HL-60 (cell line): ENCODE measurements around the gene WDR93.

Experiments
- DNase-seq, 2 experiments: peaks; one replicate each; pipeline ENCODE4 v3.0.0-alpha.2; 2010 to 2020; ENCODE audit warnings: low read depth in 1 of 2, low spot score in 1 of 2
- H3K27ac ChIP-seq: fragments of 250-450 bp; sonication (Bioruptor Pico); replicated peaks from 2 replicates; pipeline ENCODE4 v1.5.1; 2020; ENCODE audit warnings: mild to moderate bottlenecking, moderate library complexity
- H3K27me3 ChIP-seq: fragments of 250-450 bp; sonication (Bioruptor Pico); 2 replicates; pipeline ENCODE4 v1.5.1; 2021; ENCODE audit warnings: mild to moderate bottlenecking, moderate library complexity; ENCODE audit not compliant: insufficient read depth, poor library complexity, severe bottlenecking
- H3K4me3 ChIP-seq: replicated peaks from 2 replicates; pipeline ENCODE4 v1.5.1; 2011; ENCODE audit warnings: mild to moderate bottlenecking, control low read depth, low read length; ENCODE audit not compliant: insufficient read depth
- CTCF ChIP-seq: IDR thresholded peaks from one replicate; pipeline ENCODE4 v1.5.1; 2011; ENCODE audit warnings: low read length, control low read depth, inconsistent platforms; ENCODE audit not compliant: insufficient read depth
- GABPA ChIP-seq: IDR thresholded peaks from 2 replicates; pipeline ENCODE4 v1.6.1; 2012; ENCODE audit warnings: low read depth
- POLR2AphosphoS5 ChIP-seq: IDR thresholded peaks from 2 replicates; pipeline ENCODE4 v1.6.1; 2012; ENCODE audit warnings: low read depth
- REST ChIP-seq: IDR thresholded peaks from 2 replicates; pipeline ENCODE4 v1.6.1; 2012; ENCODE audit warnings: low read depth; ENCODE audit not compliant: insufficient replicate concordance
- SPI1 ChIP-seq: IDR thresholded peaks from 2 replicates; pipeline ENCODE4 v1.6.1; 2012; ENCODE audit warnings: low read depth, mild to moderate bottlenecking, borderline replicate concordance

The WDR93 gene

DNA sequence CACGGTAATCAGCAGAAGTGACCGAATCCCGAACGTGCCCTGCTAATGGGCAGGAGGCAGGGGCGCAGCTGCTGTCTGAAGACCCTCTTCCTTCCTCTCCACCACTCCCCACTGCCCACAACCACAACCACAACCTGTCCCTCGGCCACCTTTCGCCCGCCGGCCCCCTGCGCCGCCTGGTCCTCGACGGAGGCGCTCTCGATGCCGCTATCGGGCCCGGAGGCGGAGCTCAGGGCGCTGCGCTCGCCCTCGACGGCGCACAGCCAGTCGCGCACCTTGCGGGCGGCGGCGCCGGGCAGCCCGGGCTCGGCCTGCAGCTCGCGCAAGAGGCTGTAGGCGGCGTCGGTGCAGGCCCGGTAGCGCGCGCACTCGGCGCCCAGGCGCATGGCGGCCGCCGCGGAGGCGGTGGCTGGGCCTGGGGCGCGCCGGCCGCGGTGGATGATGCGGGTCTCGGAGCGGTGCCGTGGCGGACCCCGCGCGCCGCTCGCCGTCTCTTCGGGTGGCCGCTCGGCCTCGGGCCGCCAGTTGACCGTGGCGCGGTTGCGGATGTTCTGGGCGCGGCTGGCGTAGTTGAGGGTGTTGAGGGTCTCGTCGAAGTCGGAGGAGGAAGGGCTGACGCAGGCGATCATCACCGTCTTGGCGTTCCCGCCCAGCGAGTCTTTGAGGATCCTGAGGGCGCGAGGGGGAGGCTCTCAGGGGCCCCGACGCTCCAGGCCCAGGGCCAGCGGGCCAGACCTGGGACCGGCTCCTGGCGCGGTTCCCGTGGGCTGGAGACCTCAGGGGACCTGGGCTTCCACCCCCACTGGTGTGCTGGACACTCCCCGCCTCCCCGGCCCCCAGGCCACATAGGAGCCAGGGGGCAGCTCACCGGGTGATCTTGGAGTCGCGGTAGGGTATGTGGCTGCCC lies 42.3 kb upstream of the WDR93 start:
- H3K27me3 ChIP-seq, result peaks cover 4% of the 10 kb centered on the region
- H3K27ac ChIP-seq, result no peak overlapping the region
- no peak for DNase-seq
- H3K4me3 ChIP-seq, result no peak overlapping the region
- TF ChIP-seq CTCF, result no peak
- TF ChIP-seq POLR2AphosphoS5, result no peak
- TF ChIP-seq REST, result no peak
- TF ChIP-seq SPI1, result no peak
- TF ChIP-seq GABPA, result no peak

- TF ChIP-seq GABPA, result no peak
- no peak for TF ChIP-seq SPI1
- no peak for TF ChIP-seq CTCF
- no peak for TF ChIP-seq REST
- no peak for TF ChIP-seq POLR2AphosphoS5
- no peak overlapping the region for H3K27ac ChIP-seq
- no peak for DNase-seq
- peaks cover 8% of the 10 kb centered on the region for H3K27me3 ChIP-seq
- H3K4me3 ChIP-seq, result no peak overlapping the region
These were observed 41.5 kb upstream of the WDR93 start for GRCh38 chr15:89649013-89649625.

GRCh38 chr15:89649716-89650115 lies 40.9 kb upstream of the WDR93 start:
- peaks cover 13% of the 10 kb centered on the region for H3K27me3 ChIP-seq
- DNase-seq, result no peak
- no peak overlapping the region for H3K27ac ChIP-seq
- TF ChIP-seq CTCF (no peak), GABPA (no peak), SPI1 (no peak), REST (no peak), POLR2AphosphoS5 (no peak)
- H3K4me3 ChIP-seq, result no peak overlapping the region
